ENCODE data around the gene KCNA5.

DNA sequence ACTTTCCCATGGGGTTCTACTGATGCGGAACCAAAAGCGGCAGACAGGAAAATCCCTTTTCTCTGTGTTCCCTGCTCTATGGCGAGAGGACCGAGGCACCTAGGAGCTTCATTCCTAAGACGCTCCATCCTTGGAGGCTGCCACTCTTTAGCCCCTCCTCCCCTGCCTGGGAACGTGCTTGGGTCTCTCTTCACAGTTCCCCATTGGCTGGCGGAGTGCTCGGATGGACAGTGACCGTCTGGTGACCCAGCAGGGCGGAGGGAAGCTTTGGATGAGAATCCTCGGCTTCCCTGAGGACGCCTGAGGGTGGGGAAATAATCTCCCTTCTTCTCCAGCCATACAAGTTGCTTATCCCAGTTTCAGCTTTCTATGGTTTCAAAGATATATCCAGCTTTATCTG, 37.3 kb downstream of the KCNA5 start:
- TF ChIP-seq CTCF (IDR thresholded peaks at IDR 0.05) (no peak), POLR2A (IDR thresholded peaks at IDR 0.05) (no peak)

Measured in tibial nerve (tissue), 3 donors.